GM21515 (cell line): ENCODE data around the gene YTHDF2.
"Not testable (repeated sequence)": the region's sequence is repeated elsewhere in the genome, so short reads cannot be mapped to it uniquely, and the experiment has no call there.

Experiments
- ATAC-seq: cut with Tn5 transposase; IDR thresholded peaks from one replicate; pipeline ENCODE4 v1.9.1; 2021; ENCODE audit not compliant: unreplicated experiment

YTHDF2 gene

GRCh38 chr1:28758420-28758819 lies 21.7 kb downstream of the YTHDF2 start:
- no peak for ATAC-seq

GRCh38 chr1:28759257-28759656 lies 22.5 kb downstream of the YTHDF2 start:
- ATAC-seq: no peak

- ATAC-seq: no peak
Measured at GRCh38 chr1:28761189-28761588, 24.4 kb downstream of the YTHDF2 start.

DNA sequence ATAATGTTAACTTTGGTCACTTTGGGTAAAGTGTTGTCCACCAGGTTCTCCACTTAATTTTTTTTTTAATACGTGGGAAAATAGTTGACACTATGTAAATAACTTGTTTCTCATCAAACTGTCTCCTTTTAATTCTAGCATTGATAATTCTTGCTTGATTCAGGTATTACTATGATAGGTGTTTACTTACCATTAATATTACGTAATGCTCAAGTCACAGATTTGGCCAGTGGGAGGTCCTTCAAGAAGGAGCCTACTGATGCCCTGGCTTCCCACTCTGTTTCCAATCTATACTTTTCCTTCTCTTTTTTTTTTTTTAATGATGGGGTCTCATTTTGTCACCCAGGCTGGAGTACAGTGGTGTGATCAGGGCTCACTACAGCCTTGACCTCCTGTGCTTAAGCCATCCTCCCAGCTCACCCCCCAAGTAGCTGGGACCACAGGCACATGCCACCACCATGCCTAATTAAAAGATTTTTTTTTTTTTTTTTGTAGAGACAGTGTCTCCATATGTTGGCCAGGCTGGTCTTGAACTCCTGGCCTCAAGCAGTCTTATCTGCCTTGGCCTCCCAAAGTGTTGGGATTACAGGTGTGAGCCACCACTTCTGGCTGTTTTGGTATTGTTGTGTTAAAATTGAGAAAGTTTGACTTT lies 29.9 kb downstream of the YTHDF2 start:
- ATAC-seq: no peak

DNA sequence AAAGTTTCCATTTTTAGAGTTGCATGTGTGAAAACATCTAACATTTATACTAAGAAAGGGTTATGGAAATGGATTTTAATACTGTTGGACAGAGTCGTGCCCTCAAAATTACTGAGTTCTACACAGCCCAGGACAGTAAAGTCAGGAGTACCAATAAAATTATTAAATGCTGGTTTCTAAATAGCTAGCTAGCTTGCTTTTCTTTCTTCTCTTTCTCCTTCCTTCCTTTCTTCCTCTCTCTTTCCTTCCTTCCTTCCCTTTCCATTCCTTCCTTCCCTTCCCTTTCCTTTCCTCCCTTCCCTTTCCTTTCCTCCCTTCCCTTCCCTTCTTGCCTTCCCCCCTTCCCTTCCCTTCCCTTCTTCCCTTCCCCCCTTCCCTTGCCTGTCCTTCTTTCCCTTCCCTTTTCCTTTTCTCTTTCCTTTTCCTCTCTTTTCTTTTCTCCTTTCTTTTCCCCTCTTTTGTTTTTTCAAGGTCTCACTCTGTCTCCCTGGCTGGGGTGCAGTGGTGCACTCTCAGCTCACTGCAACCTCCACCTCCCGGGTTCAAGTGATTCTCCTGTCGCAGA lies 33.9 kb downstream of the YTHDF2 start:
- ATAC-seq: no peak

- not testable (repeated sequence) for ATAC-seq
Measured at GRCh38 chr1:28771921-28772320, 35.2 kb downstream of the YTHDF2 start.

- ATAC-seq: no peak
Measured at GRCh38 chr1:28773105-28773504, 36.4 kb downstream of the YTHDF2 start.

DNA sequence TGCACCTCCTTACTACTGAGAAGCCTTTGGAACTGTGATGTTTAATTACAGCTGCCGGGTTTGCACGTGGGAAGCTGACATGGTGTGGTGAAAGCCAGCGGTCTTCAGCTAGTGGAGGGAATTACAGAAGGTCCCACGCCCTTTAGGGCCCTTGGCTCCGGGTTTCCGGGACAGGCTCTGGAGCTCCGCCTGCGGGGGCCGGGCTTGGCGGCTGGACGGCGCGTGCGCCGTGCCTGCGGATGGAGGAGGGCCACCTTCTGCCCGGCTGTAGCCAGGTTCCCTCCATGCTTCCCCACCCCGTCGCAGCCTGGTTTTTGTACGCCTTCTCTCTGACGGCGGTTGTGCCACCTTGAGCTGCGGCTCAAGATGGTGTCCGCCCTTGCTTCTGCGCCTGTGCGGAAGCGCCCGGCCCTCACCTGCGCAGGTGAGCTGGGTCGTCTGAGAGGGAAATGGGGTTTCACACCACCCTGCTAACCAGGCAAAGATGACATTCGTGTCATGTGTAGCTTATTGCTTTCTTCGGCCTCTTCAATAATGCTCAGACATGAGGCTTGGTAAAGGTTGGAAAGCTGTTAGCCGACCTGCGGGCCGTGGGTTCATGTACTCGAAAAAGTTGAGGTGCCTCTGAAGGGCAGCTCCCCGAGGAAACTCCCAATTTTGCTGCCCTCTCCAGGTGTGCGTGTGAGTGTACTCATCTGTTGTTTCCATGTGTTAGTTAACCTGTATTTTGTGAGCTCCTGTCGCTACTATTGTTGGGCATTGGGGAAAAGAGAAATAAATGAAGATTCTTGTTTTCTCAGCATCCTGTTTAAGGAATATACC lies 38.6 kb downstream of the YTHDF2 start:
- ATAC-seq: no peak

GRCh38 chr1:28776341-28776740 lies 39.6 kb downstream of the YTHDF2 start:
- no peak for ATAC-seq

DNA sequence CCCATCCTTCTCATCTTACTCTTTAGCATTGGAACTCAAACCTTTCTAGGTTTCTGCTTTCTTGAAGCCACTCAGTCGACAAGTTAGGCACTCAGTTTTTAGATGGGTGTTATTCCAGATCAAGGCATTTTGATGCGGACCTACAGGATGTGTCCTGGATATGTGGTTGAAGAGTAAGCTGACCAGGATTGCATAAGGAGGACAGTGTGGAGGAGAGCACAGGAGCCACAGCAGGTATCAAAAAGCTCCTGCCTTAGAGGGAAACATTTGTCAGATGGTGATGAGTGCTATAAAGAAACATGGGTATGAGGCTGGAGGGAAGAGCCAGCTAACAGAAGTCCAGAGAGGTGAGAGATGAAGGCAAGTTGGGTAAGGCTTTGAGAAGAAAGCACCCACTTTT lies 41.3 kb downstream of the YTHDF2 start:
- no peak for ATAC-seq

- no peak for ATAC-seq
Measured at GRCh38 chr1:28779751-28780408, 43.1 kb downstream of the YTHDF2 start.

GRCh38 chr1:28781305-28781704 lies 44.6 kb downstream of the YTHDF2 start:
- ATAC-seq: no peak

DNA sequence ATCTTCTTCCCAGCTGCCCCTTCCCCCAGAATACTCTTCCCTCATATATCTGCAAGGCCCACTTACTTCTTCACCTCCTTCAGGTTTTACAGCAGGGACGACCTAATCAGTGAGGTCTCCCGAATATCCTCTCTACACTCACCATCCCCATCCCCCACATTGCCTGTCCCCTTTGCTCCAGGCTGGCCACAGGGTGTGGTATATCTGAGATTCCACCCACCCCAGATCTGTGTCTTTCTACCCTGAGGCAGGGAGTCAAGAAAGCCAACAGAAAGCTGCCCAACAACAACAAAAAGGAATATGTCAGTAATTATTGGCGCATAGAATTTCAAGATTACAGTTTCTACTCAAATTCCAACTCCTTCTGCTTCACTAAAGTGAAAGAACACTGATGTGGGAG lies 45.3 kb downstream of the YTHDF2 start:
- no peak for ATAC-seq

DNA sequence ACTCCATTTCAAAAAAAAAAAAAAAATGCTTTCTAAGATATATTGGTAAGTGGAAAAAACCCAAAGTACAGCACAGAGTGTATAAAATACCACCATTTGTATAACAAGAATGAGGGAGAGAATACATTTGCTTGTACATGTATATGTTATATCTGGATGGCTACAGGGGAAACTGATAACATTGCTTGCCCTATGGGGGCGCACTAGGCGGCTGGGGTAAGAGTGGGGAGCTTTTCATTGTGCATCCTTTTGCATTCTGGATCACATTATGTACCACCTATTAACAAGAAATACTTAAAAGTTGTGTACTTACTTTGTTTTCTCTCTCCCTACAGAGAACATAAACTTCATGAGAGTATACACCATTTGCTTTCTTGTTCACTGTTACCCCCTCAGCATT lies 46.6 kb downstream of the YTHDF2 start:
- ATAC-seq: no peak

DNA sequence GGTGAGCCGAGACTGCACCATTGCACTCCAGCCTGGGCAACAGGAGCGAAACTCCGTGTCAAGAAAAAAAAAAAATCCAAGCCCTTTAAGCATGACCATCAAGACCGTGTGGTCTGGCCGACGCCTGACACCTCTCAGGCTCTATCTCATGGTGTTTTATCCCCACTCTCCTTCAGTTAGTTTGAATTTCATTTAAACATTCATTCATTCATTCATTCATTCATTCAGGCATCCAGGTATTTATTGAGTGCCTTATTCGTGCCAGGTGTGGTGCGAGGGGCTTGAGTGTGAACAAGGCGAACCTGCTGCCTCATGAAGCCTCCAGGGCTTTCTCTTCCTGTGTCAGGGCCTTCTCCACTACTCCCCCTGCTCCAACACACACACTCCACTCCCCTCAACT lies 52.7 kb downstream of the YTHDF2 start:
- no peak for ATAC-seq

DNA sequence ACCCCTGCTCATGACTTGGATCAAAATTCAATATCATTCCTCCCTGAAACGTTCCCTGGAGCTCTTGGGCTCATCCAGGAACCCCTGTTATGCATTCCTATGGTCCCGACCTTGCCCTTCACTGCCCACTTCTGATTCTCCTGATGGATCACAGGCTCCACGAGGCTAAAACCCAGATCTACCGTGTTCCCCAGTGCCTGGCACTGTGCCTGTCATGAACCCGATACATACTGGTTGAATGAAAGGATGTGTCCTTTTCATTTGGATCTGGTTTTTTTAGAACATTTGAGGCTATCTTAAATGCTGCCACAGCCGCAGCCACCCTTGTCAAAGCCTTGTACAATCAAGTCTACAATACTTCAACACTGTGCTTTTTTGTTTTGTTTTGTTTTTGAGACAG lies 53.1 kb downstream of the YTHDF2 start:
- ATAC-seq: no peak

- ATAC-seq: no peak
Measured at GRCh38 chr1:28790377-28791035, 53.8 kb downstream of the YTHDF2 start.

DNA sequence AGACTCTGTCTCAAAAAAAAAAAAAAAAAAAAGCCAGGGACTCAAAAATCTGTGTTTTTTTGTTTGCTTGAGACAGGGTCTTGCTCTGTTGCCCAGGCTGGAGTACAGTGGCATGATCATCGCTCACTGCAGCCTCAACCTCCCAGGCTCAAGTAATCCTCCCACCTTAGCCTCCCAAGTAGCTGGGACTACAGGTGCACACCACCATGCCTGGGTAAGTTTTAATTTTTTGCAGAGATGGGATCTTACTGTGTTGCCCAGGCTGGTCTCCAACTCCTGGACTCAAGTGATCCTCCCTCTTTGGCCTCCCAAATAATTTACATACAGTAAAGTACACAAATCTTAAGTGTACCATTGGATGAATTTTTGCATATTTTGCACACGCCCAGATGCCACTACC lies 55.2 kb downstream of the YTHDF2 start:
- not testable (repeated sequence) for ATAC-seq

DNA sequence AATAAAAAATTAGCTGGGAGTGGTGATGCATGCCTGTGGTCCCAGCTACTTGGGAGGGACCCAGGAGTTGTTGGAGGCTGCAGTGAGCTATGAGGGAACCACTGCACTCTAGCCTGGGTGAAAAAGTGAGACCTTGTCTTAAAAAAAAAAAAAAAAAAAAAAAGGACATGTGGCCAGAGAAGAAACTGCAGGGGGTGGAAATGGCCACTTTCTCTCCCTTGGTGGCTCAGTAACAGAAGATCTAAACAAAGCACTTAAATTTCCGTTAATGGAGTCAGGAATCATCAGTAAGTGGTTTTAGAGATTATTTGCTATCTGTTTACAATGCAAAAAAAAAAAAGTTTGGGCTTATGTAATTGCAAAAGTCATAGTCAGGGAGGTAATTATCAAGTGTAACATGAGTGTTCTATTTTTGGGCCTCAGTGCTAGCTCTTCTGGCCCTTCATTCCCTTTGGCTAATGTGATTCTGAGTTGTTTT lies 55.9 kb downstream of the YTHDF2 start:
- ATAC-seq: no peak

- not testable (repeated sequence) for ATAC-seq
Measured at GRCh38 chr1:28794582-28794981, 57.8 kb downstream of the YTHDF2 start.
